HT1080 (cell line): ENCODE results near the gene CAPZB. TPM values are rescaled to one million over a fixed set of nuclear protein-coding genes. Genes with fewer than 3 reads are reported as not detected.
"Not testable (repeated sequence)": the region's sequence is repeated elsewhere in the genome, so short reads cannot be mapped to it uniquely, and the experiment has no call there.

ENCODE experiments used
- DNase-seq: peaks from one replicate; pipeline ENCODE4 v3.0.0-alpha.2; 2015; ENCODE audit warnings: low read depth
- total RNA-seq: library from RNA; depleted of rRNA; stranded (reverse); fragments of >200 nt; shearing (Covaris generic); gene quantifications from 2 replicates; pipeline ENCODE4 v1.2.3, GENCODE V29; 2014

Gene CAPZB
- total RNA-seq, 1 experiment from 2014 or later: 166 TPM

DNA sequence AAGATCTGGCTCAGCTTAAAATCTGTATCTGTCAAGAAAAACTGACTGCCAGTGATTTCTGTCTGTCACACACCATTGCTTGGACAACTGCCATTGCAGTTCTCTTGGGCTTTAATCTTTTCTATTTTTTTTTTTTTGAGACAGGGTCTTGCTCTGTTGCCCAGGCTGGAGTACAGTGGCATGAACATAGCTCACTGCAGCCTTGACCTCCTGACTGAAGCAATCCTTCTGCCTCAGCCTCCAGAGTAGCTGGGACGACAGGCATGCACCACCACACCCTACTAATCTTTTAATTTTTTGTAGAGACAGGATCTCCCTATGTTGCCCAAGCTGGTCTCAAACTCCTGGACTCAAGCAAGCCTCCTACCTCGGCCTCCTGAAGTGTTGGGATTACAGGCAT is 14.5 kb upstream of the CAPZB start:
- not testable (repeated sequence) for DNase-seq

- not testable (repeated sequence) for DNase-seq
Observed at GRCh38 chr1:19497443-19497842, 12.1 kb upstream of the CAPZB start.

GRCh38 chr1:19496527-19496874 is 11.2 kb upstream of the CAPZB start:
- DNase-seq: no peak

DNA sequence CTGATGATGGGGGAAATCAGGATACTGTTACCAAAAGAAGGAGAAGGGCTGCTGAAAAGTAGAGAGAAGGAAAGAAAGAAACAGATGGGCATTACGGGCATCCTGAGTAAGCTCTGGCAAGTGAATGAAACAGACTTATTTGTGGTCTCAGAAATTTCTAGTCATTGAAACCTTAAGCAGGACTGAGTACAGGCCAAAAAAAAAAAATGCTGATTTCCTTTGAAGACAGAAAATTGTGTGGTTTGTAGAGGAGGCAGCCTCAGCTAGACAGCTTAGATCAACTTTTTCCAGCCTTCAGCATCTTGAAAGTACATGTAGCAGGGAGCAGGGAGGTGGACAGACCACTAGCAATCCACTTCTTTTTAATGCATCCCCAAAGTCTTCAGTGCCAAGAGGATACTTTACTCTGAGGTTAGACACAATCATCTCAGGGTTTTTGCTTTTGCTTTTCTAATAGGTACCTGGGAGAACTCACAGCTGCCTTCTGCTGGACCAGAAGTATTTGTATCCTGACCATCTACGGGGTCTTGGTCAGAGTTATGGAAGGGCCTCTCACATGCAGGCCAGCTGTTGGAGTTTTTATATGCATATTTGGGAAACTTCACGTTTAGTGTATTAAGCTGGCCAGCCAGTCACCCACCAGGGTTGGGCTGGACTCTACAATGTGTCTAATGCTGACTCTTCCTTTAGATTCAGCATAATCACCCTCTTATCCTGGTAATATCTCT is 10.6 kb upstream of the CAPZB start:
- DNase-seq: no peak

GRCh38 chr1:19495000-19495656 is 9.8 kb upstream of the CAPZB start:
- DNase-seq: no peak

GRCh38 chr1:19493547-19493946 is 8.2 kb upstream of the CAPZB start:
- no peak for DNase-seq

DNA sequence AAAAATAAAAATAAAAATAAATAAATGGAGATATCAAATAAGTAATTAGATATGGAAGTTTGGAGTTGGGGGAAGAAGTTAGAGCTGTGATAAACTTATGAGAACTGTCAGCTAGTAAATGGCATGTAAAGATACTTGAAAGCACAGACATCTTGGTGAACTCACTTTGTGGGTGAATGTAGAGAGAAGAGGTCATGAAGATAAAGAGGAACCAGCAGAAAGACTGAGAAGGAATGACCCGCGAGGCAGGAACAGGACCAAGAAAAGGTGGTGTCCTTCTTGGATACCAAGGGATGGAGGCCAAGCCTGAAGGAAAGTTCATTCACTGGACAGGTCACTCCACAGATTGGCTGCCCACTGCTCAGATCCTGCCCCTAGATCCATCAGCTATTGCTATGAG is 4.7 kb upstream of the CAPZB start:
- DNase-seq: no peak

DNA sequence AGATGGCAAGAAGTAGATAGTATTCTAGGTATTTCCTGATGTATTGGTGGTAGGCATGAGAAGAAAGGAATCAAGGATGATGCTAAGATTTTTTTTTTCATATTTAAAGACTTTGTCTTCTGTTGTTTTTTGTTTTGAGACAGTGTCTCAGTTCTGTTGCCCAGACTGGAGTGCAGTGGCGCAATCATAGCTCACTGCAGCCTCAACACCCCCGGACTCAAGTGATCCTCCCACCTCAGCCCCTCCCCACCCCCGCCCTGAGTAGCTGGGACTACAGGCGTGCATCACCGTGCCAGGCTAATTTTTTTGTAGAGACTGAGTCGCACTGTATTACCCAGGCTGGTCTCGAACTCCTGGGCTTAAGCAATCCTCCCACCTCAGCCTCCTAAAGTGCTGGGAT is 2.8 kb upstream of the CAPZB start:
- DNase-seq: no peak

- DNase-seq: no peak
Observed at GRCh38 chr1:19484798-19485361, 459 bp downstream of the CAPZB start.

GRCh38 chr1:19484338-19484797 is 971 bp downstream of the CAPZB start:
- no peak for DNase-seq

DNA sequence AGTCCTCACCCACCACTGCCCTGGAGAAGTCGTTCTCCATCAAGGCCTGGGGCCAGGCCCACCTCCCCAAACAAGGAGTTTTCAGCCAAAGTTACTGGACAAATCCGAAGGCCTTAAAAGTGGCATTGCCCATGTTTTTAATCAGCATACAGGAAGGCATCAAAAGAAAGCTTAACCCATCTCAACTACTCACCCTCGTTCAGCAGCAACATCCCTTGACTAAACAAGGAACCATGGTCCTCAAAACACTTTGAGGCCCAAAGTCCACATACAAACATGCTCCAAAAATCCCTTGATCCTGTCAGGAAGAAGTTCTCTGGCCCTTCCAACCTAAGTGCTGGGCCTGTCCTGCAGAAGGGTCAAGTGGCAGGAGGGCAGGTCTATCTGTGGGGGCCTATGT is 1.6 kb downstream of the CAPZB start:
- no peak for DNase-seq

DNA sequence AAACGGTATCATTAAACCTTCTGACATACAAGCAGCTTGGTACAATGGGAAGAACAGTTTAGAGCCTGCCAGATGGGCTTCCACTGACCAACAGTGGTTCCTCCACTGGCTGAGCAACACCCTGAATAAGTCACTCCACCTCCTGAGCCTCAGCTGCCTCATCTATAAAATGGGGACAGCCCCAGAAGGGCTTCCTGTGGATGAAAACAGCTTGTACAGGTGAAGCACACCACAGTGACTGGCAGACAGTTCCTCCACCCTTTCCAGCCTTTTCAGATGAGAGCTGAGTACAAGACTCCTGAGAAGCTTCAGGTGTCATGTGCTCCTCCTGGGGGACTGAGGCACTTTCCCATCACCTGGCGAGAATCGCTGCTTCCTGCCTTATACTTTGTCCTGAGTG is 2.1 kb downstream of the CAPZB start:
- no peak for DNase-seq

GRCh38 chr1:19481826-19482398 is 3.4 kb downstream of the CAPZB start:
- DNase-seq: no peak

DNA sequence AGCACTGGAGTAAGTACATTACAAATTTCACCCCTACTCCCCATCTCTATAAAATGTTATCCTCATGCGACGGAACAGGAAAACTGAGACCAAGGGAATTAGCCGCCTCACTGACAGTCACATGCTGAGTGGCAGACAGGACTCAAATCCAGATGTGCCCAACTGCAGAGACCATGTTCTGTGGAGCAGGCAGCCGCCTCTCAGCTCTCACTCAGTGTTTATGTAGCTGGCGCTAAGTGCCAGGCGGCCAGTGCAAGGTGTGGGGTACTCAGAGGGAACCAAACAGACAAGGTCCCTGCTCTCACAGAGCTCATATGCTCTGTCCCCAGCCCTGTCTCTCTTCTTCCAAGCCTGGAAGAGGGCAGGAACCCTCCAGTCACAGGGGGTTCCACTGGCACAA is 5.1 kb downstream of the CAPZB start:
- DNase-seq: no peak

GRCh38 chr1:19479351-19480120 is 5.8 kb downstream of the CAPZB start:
- DNase-seq: no peak

- no peak for DNase-seq
Observed at GRCh38 chr1:19478322-19478721, 7.0 kb downstream of the CAPZB start.

DNA sequence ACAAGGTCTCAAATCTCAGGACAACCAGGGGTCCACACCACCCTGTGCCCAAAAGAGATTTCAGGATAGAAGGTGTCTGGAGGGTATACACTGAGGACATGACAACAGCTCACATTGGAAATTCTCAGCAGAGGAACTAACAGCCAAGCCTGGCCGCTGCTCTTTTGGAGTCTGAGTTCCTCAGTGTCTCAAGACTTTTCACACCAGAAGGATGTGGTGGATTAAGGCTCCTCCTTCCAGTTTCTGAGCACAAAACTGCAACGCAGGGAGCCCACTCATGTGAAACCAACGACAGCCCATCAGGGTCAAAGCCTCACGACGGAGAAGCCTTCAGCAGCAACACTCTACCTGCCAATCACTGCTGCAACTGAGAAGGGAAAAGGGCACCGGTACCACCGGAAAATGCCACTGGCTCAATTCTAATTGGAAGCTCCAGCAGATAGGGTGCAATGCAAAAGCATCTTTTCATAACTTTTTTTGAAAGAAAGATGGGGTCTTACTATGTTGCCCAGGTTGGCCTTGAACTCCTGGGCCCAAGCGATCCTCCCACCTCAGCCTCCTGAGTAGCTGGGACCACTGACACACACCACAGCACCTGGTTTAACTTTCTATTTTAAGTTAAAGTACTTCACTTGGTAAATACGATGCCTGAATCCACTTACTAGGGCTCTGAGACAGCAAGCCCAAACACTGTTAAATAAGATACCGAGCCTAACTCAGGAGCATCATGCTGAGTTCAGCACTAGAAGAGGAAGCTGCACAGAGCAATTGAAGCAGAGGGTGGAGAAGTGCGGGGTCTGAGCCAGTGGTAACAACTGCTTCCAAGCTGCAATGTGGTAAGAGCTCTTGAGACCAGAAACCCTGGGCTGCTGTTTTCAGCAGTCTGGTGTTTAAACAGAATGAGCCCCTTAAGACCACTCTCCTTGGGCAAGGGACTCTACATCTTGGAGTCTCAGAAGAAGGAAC is 7.8 kb downstream of the CAPZB start:
- no peak for DNase-seq

DNA sequence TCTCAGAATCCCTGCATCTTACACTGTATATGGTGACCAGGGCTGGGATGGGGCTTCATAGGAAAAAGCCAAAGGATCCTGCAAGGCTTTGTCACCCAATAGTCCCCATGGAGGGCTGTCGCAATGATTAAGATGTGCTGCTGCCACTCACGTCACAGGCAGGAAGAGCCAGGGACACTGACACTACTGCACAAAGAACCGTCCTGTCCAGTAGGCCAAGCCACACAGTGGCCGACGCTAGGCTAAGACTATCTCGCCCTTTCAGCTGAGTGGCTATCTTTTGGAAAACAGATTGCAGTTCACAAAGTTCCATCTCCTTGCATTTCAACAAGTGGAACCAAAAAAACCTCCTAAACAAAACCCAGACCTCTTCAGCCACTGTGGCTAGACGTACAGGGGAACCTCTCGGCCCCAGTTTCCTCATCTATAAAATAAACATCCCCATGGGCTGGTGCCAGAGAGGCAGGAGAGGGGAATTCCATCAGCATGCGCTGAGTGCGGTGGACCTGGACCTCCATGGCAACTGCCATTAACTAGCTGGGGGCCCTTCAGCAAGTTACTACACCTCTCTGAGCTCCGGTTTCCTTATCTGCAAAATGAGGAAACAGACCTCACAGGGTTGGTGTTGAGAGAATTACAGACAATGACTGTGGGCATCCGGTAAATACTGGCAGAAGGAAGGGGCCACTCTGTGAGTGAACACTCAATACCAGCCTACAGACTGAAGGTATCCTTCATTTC is 8.7 kb downstream of the CAPZB start:
- no peak for DNase-seq

DNA sequence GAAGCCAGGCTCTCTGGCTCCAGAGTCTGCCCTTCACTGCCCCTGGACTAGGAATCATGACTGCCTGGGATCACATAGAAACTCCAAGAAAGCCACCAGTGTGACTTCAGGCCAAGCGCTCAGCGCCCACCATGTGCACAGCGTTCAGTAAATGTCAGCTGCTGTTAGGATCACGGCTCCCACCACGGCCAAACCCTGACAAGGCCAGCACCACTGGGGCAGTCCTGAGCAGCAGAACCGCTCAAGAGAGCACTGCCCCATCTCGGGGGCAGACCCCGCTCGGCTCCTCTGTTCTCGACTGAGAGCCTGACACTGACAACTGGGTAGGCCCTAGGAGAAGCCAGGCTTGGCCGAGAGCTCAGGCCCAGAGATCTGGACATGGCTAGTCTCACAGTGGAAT is 10.0 kb downstream of the CAPZB start:
- DNase-seq: no peak

DNA sequence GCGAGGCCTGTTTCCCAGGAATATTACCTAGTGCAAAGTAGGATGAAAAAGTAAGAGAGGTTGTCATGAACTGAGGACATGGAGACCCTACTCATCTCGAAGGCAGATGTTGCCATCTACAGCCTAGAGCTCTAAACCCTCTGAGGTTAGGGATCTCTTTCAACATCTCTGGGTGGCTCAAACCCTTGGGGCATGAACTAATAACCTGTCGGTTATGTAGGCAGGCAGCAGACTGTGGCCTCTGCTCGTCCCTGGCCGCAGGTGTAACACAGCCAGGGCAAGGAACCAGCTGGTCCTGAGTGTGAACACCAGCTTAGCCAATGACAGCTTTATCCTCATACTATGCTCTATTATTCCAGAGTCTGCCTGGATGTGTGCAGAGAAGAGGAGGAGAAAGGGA is 13.2 kb downstream of the CAPZB start:
- no peak for DNase-seq
